Measurements from ENCODE around the gene ARID1B.
"Not testable (repeated sequence)": the region's sequence is repeated elsewhere in the genome, so short reads cannot be mapped to it uniquely, and the experiment has no call there.

The ARID1B gene

DNA sequence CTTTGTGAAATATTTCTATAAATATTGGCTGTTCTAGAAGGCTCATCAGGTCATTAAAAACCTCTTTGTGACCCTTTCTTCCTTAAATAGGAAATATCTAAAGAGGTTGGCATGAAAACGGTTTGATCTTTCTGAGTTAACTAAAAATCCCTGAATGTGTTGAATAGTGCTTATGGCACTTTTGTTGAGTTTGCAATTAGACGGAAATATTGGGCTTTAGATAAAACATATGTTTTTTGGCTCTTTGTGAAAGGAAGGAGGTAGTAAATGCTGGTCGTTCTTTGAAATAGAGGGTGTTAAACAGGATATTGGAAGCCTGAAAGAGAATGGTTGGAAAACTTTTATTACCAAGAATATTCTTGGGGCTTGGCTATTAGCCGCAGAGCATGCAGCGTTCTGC is 163.0 kb downstream of the ARID1B start:
- Histone ChIP-seq H3K27ac (ENCODE audit: low read depth, low read length) (no peak overlapping the region), H3K9ac (ENCODE audit: low read length) (no peak overlapping the region)

DNA sequence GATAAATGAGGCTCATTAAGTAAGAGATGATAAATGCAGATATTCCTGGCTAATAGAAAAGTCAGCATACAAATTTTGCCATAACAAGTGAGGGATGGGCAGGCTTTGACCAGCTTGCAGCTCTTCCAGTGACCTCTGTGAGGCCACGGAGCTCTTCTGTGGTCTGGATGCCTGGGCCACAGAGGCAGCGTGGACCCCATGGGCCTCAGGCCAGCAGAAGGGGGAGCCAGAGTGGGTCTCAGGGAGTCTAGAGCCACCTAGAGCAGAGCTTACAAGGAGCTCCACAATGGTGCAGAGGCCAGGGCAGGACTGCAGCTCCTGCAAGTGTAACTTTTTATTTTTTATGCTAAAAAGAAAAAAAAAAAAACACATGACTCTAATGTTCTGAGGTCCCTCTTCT is 165.1 kb downstream of the ARID1B start:
- H3K4me1 ChIP-seq (ENCODE audit: control insufficient read depth, insufficient read depth, low read length) = peaks cover 11% of the 10 kb centered on the region
- H3K4me3 ChIP-seq (ENCODE audit: low read length) = no peak overlapping the region
- no peaks in the 10 kb centered on the region for H3K36me3 ChIP-seq (ENCODE audit: control insufficient read depth, insufficient read depth, low read length)
- no peaks in the 10 kb centered on the region for H3K27me3 ChIP-seq (ENCODE audit: control insufficient read depth, insufficient read depth, low read length)
- no peak overlapping the region for H3K27ac ChIP-seq (ENCODE audit: low read depth, low read length)
- H3K9ac ChIP-seq (ENCODE audit: low read length) = no peak overlapping the region

More for the DNA sequence above, 163.0 kb downstream of the ARID1B start:
- Histone ChIP-seq H3K4me1 (ENCODE audit: control insufficient read depth, insufficient read depth, low read length) (peaks cover 11% of the 10 kb centered on the region), H3K4me3 (ENCODE audit: low read length) (no peak overlapping the region), H3K36me3 (ENCODE audit: control insufficient read depth, insufficient read depth, low read length) (no peaks in the 10 kb centered on the region), H3K27me3 (ENCODE audit: control insufficient read depth, insufficient read depth, low read length) (no peaks in the 10 kb centered on the region)

- H3K9ac ChIP-seq (ENCODE audit: low read length) = no peak overlapping the region
- no peak overlapping the region for H3K4me3 ChIP-seq (ENCODE audit: low read length)
- H3K27me3 ChIP-seq (ENCODE audit: control insufficient read depth, insufficient read depth, low read length) = no peaks in the 10 kb centered on the region
- H3K4me1 ChIP-seq (ENCODE audit: control insufficient read depth, insufficient read depth, low read length) = peaks cover 4% of the 10 kb centered on the region
- no peak overlapping the region for H3K27ac ChIP-seq (ENCODE audit: low read depth, low read length)
- no peaks in the 10 kb centered on the region for H3K36me3 ChIP-seq (ENCODE audit: control insufficient read depth, insufficient read depth, low read length)
Observed at GRCh38 chr6:156943166-156943565, 166.0 kb downstream of the ARID1B start.

GRCh38 chr6:156943816-156944215 is 166.6 kb downstream of the ARID1B start:
- Histone ChIP-seq H3K27ac (ENCODE audit: low read depth, low read length) (no peak overlapping the region), H3K27me3 (ENCODE audit: control insufficient read depth, insufficient read depth, low read length) (no peaks in the 10 kb centered on the region), H3K36me3 (ENCODE audit: control insufficient read depth, insufficient read depth, low read length) (no peaks in the 10 kb centered on the region)

DNA sequence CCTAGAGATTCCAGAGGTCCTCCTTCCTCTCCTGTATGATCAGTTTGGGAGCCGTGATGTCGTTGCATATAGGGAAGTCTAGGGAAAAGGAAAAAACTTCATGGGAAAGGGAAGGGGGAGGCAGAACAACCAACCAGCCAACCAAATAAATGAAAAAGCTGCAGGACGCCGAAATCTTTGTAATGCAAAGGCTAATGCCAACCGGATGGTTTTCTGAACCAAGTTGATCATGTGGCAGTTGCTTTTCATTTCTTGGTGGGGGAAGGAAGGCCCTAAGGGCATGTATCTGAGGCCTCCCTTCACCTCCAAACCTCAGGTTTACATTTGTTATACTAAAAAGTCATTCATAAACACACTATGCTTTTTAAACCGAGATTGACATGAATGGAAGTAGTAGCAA is 167.2 kb downstream of the ARID1B start:
- Histone ChIP-seq H3K4me3 (ENCODE audit: low read length) (no peak overlapping the region), H3K9ac (ENCODE audit: low read length) (no peak overlapping the region), H3K27ac (ENCODE audit: low read depth, low read length) (no peak overlapping the region), H3K4me1 (ENCODE audit: control insufficient read depth, insufficient read depth, low read length) (peaks cover 3% of the 10 kb centered on the region), H3K36me3 (ENCODE audit: control insufficient read depth, insufficient read depth, low read length) (no peaks in the 10 kb centered on the region), H3K27me3 (ENCODE audit: control insufficient read depth, insufficient read depth, low read length) (no peaks in the 10 kb centered on the region)

More at GRCh38 chr6:156943816-156944215, 166.6 kb downstream of the ARID1B start:
- Histone ChIP-seq H3K4me1 (ENCODE audit: control insufficient read depth, insufficient read depth, low read length) (no peaks in the 10 kb centered on the region), H3K9ac (ENCODE audit: low read length) (no peak overlapping the region), H3K4me3 (ENCODE audit: low read length) (no peak overlapping the region)

DNA sequence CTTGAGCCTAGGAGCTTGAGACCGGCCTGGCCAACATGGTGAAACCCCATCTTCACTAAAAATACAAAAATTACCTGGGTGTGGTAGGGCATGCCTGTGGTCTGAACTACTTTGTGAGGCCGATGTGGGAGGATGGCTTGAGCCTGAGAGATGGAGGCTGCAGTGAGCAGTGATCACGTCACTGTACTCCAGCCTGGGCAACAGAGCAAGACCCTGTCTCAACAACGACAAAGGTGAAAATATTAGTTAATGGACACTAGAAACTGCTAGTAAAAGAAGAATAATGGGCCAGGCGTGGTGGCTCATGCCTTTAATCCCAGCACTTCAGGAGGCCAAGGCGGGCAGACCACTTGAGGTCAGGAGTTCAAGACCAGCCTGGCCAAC is 168.6 kb downstream of the ARID1B start:
- not testable (repeated sequence) for H3K36me3 ChIP-seq (ENCODE audit: control insufficient read depth, insufficient read depth, low read length); H3K9ac ChIP-seq (ENCODE audit: low read length); H3K4me1 ChIP-seq (ENCODE audit: control insufficient read depth, insufficient read depth, low read length); H3K27me3 ChIP-seq (ENCODE audit: control insufficient read depth, insufficient read depth, low read length); H3K4me3 ChIP-seq (ENCODE audit: low read length); H3K27ac ChIP-seq (ENCODE audit: low read depth, low read length)

GRCh38 chr6:156946370-156946936 is 169.3 kb downstream of the ARID1B start:
- H3K27ac ChIP-seq (ENCODE audit: low read depth, low read length) = no peak overlapping the region
- no peaks in the 10 kb centered on the region for H3K36me3 ChIP-seq (ENCODE audit: control insufficient read depth, insufficient read depth, low read length)
- no peak overlapping the region for H3K9ac ChIP-seq (ENCODE audit: low read length)
- H3K27me3 ChIP-seq (ENCODE audit: control insufficient read depth, insufficient read depth, low read length) = no peaks in the 10 kb centered on the region
- peaks cover 5% of the 10 kb centered on the region for H3K4me1 ChIP-seq (ENCODE audit: control insufficient read depth, insufficient read depth, low read length)
- no peak overlapping the region for H3K4me3 ChIP-seq (ENCODE audit: low read length)

DNA sequence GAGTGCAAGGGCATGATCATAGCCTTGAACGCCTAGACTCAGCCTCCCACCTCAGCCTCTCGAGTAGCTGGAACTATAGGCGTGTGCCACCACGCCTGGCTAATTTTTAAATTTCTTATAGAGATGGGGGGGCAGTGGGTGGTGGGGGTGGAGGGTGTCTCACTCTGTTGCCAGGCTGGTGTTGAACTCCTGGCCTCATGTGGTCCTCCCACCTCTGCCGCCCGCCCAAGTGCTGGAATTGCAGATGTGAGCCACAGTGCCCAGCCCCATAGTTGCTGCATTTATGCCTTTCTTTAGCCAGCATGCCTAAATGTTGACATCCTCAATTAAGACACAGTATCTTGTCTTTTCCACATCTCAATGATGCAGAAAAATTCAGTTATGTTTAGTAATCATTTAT is 171.1 kb downstream of the ARID1B start:
- Histone ChIP-seq H3K36me3 (ENCODE audit: control insufficient read depth, insufficient read depth, low read length) (no peaks in the 10 kb centered on the region), H3K4me1 (ENCODE audit: control insufficient read depth, insufficient read depth, low read length) (peaks cover 8% of the 10 kb centered on the region), H3K9ac (ENCODE audit: low read length) (no peak overlapping the region), H3K27ac (ENCODE audit: low read depth, low read length) (no peak overlapping the region), H3K4me3 (ENCODE audit: low read length) (no peak overlapping the region), H3K27me3 (ENCODE audit: control insufficient read depth, insufficient read depth, low read length) (no peaks in the 10 kb centered on the region)

DNA sequence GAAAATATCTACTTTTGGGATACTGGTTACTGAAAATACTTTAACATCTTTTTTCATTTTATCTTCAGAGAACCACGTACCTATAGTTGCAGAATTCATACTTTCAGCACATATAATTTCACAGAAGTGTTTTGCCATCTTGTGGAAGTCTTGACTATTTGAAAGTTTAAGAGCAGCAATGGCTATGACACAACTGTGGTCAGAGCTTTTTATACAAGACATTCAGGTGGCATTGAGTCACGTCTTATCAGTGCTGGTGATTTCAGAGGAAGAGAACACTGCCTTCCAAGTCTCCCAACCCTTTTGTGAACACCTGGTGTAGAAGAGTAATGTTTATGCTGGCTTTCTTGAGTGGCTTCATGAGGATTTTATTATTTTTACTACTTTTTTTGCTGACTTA is 171.6 kb downstream of the ARID1B start:
- Histone ChIP-seq H3K4me1 (ENCODE audit: control insufficient read depth, insufficient read depth, low read length) (peaks cover 8% of the 10 kb centered on the region), H3K27ac (ENCODE audit: low read depth, low read length) (no peak overlapping the region)

DNA sequence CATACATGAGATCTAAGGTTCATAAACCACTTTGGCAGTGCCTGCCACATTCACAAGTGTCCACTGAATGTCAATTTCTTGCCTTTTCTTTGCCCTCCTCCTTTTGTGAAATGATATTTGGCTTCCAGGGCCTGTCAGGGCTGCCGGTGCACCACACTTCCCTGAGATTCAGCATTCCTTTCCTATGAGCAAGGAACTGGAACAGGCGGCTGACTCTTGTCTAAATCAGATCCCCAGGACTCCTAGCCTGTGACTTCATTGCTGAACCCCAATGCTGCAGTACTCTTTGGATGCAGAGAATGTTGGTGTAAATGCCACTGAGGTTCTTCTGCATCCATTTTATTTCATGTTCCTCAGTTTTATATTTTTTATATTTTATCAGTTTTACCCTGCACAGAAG is 172.2 kb downstream of the ARID1B start:
- no peaks in the 10 kb centered on the region for H3K27me3 ChIP-seq (ENCODE audit: control insufficient read depth, insufficient read depth, low read length)
- no peak overlapping the region for H3K27ac ChIP-seq (ENCODE audit: low read depth, low read length)
- no peak overlapping the region for H3K9ac ChIP-seq (ENCODE audit: low read length)
- no peak overlapping the region for H3K4me3 ChIP-seq (ENCODE audit: low read length)
- H3K36me3 ChIP-seq (ENCODE audit: control insufficient read depth, insufficient read depth, low read length) = no peaks in the 10 kb centered on the region
- H3K4me1 ChIP-seq (ENCODE audit: control insufficient read depth, insufficient read depth, low read length) = peaks cover 14% of the 10 kb centered on the region

More for the DNA sequence above, 171.6 kb downstream of the ARID1B start:
- Histone ChIP-seq H3K36me3 (ENCODE audit: control insufficient read depth, insufficient read depth, low read length) (no peaks in the 10 kb centered on the region), H3K27me3 (ENCODE audit: control insufficient read depth, insufficient read depth, low read length) (no peaks in the 10 kb centered on the region), H3K9ac (ENCODE audit: low read length) (no peak overlapping the region), H3K4me3 (ENCODE audit: low read length) (no peak overlapping the region)

GRCh38 chr6:156950084-156950483 is 172.9 kb downstream of the ARID1B start:
- no peak overlapping the region for H3K9ac ChIP-seq (ENCODE audit: low read length)
- H3K36me3 ChIP-seq (ENCODE audit: control insufficient read depth, insufficient read depth, low read length) = no peaks in the 10 kb centered on the region
- no peak overlapping the region for H3K27ac ChIP-seq (ENCODE audit: low read depth, low read length)
- peaks cover 19% of the 10 kb centered on the region for H3K4me1 ChIP-seq (ENCODE audit: control insufficient read depth, insufficient read depth, low read length)
- no peak overlapping the region for H3K4me3 ChIP-seq (ENCODE audit: low read length)
- H3K27me3 ChIP-seq (ENCODE audit: control insufficient read depth, insufficient read depth, low read length) = no peaks in the 10 kb centered on the region

- H3K36me3 ChIP-seq (ENCODE audit: control insufficient read depth, insufficient read depth, low read length) = no peaks in the 10 kb centered on the region
- H3K4me3 ChIP-seq (ENCODE audit: low read length) = no peak overlapping the region
- H3K27me3 ChIP-seq (ENCODE audit: control insufficient read depth, insufficient read depth, low read length) = no peaks in the 10 kb centered on the region
- peaks cover 23% of the 10 kb centered on the region for H3K4me1 ChIP-seq (ENCODE audit: control insufficient read depth, insufficient read depth, low read length)
- no peak overlapping the region for H3K9ac ChIP-seq (ENCODE audit: low read length)
- H3K27ac ChIP-seq (ENCODE audit: low read depth, low read length) = no peak overlapping the region
Observed at GRCh38 chr6:156950531-156950930, 173.4 kb downstream of the ARID1B start.

DNA sequence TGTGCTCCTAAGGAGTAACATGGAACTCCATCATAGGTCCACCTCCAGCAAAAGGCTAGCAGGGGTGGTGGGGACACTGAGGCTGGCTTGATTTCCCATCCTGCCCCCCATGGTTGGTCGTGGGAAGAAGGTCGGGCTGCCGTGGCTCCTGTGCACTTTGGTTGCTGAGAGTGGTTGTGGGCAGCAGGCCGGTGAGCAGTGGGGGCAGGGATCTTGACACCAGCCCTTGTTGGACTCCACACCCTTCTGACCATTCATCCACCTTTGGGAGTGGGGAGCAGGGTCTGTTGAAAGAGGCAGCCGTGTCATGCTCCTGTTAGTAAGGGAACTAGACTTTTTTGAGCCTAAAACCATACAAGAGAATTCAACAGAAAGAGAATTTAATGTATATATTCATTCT is 175.2 kb downstream of the ARID1B start:
- Histone ChIP-seq H3K4me1 (ENCODE audit: control insufficient read depth, insufficient read depth, low read length) (peaks cover 34% of the 10 kb centered on the region), H3K4me3 (ENCODE audit: low read length) (no peak overlapping the region)

More for the DNA sequence above, 175.2 kb downstream of the ARID1B start:
- H3K9ac ChIP-seq (ENCODE audit: low read length) = no peak overlapping the region
- no peaks in the 10 kb centered on the region for H3K36me3 ChIP-seq (ENCODE audit: control insufficient read depth, insufficient read depth, low read length)
- no peaks in the 10 kb centered on the region for H3K27me3 ChIP-seq (ENCODE audit: control insufficient read depth, insufficient read depth, low read length)
- H3K27ac ChIP-seq (ENCODE audit: low read depth, low read length) = no peak overlapping the region

All from rectal smooth muscle tissue (tissue), 1 donor.